ENCODE measurements around the gene ADCK1. TPM values are rescaled to one million over a fixed set of nuclear protein-coding genes. Genes with fewer than 3 reads are reported as not detected.

ADCK1 gene
- total and polyA plus RNA-seq, 2 experiments from 2014 or later: 6.7 to 11.2 TPM

DNA sequence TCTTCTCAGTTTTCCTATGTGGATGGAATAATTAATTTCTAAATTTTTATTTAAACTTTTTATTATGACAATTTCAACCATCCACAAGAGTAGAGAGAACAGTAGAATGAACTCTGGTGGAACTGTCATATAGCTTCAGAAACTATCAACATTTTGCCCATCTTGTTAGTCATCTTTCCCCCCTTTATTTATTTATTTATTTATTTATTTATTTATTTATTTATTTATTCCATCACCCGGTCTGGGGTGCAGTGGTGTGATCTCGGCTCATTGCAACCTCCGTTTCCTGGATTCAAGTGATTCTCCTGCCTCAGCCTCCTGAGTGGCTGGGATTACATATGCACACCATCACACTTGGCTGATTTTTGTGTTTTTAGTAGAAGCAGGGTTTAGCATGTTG, 23.5 kb downstream of the ADCK1 start:
- Histone ChIP-seq H3K36me3 (ENCODE audit: insufficient read depth) (no peaks in the 10 kb centered on the region), H4K20me1 (replicated peaks; ENCODE audit: insufficient read depth) (no peaks in the 10 kb centered on the region), H3K9me2 (ENCODE audit: insufficient read depth) (no peaks in the 10 kb centered on the region), H3K27ac (ENCODE audit: low read depth) (no peak overlapping the region), H3K4me1 (ENCODE audit: insufficient read depth) (no peaks in the 10 kb centered on the region), H3K27me3 (ENCODE audit: insufficient read depth) (no peaks in the 10 kb centered on the region), H3K79me2 (replicated peaks; ENCODE audit: insufficient read depth) (no peaks in the 10 kb centered on the region), H3F3A (replicated peaks; ENCODE audit: low read depth) (no peaks in the 10 kb centered on the region), H2AFZ (no peak overlapping the region), H3K4me2 (no peak overlapping the region), H3K4me3 (no peak overlapping the region)
- no peaks in the 10 kb centered on the region for H3K9me3 Mint-ChIP-seq
- no peak for TF ChIP-seq STAT1 (IDR thresholded peaks at IDR 0.05; ENCODE audit: unreplicated experiment)
- no peak for TF ChIP-seq CREB1 (CRISPR knock-in tag; IDR thresholded peaks at IDR 0.05; ENCODE audit: low read depth)
- TF ChIP-seq POLR2AphosphoS5 (IDR thresholded peaks at IDR 0.05; ENCODE audit: low read depth): no peak
- no peak for TF ChIP-seq ETS1 (IDR thresholded peaks at IDR 0.05)
- TF ChIP-seq EZH2 (IDR thresholded peaks at IDR 0.05; ENCODE audit: low read depth, unreplicated experiment): no peak
- TF ChIP-seq, protein P1, sequence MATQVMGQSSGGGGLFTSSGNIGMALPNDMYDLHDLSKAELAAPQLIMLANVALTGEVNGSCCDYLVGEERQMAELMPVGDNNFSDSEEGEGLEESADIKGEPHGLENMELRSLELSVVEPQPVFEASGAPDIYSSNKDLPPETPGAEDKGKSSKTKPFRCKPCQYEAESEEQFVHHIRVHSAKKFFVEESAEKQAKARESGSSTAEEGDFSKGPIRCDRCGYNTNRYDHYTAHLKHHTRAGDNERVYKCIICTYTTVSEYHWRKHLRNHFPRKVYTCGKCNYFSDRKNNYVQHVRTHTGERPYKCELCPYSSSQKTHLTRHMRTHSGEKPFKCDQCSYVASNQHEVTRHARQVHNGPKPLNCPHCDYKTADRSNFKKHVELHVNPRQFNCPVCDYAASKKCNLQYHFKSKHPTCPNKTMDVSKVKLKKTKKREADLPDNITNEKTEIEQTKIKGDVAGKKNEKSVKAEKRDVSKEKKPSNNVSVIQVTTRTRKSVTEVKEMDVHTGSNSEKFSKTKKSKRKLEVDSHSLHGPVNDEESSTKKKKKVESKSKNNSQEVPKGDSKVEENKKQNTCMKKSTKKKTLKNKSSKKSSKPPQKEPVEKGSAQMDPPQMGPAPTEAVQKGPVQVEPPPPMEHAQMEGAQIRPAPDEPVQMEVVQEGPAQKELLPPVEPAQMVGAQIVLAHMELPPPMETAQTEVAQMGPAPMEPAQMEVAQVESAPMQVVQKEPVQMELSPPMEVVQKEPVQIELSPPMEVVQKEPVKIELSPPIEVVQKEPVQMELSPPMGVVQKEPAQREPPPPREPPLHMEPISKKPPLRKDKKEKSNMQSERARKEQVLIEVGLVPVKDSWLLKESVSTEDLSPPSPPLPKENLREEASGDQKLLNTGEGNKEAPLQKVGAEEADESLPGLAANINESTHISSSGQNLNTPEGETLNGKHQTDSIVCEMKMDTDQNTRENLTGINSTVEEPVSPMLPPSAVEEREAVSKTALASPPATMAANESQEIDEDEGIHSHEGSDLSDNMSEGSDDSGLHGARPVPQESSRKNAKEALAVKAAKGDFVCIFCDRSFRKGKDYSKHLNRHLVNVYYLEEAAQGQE (IDR thresholded peaks at IDR 0.05; ENCODE audit: unreplicated experiment): no peak
- no peak for TF ChIP-seq ZNF331 (CRISPR knock-in tag; IDR thresholded peaks at IDR 0.05; ENCODE audit: low read depth)
- TF ChIP-seq, protein P2, sequence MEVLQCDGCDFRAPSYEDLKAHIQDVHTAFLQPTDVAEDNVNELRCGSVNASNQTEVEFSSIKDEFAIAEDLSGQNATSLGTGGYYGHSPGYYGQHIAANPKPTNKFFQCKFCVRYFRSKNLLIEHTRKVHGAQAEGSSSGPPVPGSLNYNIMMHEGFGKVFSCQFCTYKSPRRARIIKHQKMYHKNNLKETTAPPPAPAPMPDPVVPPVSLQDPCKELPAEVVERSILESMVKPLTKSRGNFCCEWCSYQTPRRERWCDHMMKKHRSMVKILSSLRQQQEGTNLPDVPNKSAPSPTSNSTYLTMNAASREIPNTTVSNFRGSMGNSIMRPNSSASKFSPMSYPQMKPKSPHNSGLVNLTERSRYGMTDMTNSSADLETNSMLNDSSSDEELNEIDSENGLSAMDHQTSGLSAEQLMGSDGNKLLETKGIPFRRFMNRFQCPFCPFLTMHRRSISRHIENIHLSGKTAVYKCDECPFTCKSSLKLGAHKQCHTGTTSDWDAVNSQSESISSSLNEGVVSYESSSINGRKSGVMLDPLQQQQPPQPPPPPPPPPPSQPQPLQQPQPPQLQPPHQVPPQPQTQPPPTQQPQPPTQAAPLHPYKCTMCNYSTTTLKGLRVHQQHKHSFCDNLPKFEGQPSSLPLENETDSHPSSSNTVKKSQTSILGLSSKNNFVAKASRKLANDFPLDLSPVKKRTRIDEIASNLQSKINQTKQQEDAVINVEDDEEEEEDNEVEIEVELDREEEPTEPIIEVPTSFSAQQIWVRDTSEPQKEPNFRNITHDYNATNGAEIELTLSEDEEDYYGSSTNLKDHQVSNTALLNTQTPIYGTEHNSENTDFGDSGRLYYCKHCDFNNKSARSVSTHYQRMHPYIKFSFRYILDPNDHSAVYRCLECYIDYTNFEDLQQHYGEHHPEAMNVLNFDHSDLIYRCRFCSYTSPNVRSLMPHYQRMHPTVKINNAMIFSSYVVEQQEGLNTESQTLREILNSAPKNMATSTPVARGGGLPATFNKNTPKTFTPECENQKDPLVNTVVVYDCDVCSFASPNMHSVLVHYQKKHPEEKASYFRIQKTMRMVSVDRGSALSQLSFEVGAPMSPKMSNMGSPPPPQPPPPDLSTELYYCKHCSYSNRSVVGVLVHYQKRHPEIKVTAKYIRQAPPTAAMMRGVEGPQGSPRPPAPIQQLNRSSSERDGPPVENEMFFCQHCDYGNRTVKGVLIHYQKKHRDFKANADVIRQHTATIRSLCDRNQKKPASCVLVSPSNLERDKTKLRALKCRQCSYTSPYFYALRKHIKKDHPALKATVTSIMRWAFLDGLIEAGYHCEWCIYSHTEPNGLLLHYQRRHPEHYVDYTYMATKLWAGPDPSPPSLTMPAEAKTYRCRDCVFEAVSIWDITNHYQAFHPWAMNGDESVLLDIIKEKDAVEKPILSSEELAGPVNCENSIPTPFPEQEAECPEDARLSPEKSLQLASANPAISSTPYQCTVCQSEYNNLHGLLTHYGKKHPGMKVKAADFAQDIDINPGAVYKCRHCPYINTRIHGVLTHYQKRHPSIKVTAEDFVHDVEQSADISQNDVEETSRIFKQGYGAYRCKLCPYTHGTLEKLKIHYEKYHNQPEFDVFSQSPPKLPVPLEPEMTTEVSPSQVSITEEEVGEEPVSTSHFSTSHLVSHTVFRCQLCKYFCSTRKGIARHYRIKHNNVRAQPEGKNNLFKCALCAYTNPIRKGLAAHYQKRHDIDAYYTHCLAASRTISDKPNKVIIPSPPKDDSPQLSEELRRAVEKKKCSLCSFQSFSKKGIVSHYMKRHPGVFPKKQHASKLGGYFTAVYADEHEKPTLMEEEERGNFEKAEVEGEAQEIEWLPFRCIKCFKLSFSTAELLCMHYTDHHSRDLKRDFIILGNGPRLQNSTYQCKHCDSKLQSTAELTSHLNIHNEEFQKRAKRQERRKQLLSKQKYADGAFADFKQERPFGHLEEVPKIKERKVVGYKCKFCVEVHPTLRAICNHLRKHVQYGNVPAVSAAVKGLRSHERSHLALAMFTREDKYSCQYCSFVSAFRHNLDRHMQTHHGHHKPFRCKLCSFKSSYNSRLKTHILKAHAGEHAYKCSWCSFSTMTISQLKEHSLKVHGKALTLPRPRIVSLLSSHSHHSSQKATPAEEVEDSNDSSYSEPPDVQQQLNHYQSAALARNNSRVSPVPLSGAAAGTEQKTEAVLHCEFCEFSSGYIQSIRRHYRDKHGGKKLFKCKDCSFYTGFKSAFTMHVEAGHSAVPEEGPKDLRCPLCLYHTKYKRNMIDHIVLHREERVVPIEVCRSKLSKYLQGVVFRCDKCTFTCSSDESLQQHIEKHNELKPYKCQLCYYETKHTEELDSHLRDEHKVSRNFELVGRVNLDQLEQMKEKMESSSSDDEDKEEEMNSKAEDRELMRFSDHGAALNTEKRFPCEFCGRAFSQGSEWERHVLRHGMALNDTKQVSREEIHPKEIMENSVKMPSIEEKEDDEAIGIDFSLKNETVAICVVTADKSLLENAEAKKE (CRISPR knock-in tag; IDR thresholded peaks at IDR 0.05): no peak
- TF ChIP-seq ZNF114 (CRISPR knock-in tag; IDR thresholded peaks at IDR 0.05): no peak
- no peak overlapping the region for H3K27ac Mint-ChIP-seq
- H3K4me3 Mint-ChIP-seq: no peak overlapping the region
- H3K27me3 Mint-ChIP-seq (ENCODE audit: insufficient read depth, low read depth, poor library complexity): no peaks in the 10 kb centered on the region
- ATAC-seq: no peak
- DNase-seq (ENCODE audit: low spot score): no peak
- no peaks in the 10 kb centered on the region for H3K4me1 Mint-ChIP-seq
- H3K36me3 Mint-ChIP-seq (ENCODE audit: low read depth): no peaks in the 10 kb centered on the region
